Measurements from ENCODE around the gene RNF187.

- TF ChIP-seq POLR2A (IDR thresholded peaks at IDR 0.05; ENCODE audit: low read depth) (no peak), CTCF (IDR thresholded peaks at IDR 0.05) (peak in 1 of 3 experiments; percentile 17)
Measured at GRCh38 chr1:228457396-228458176, 29.6 kb upstream of the RNF187 start.

Measured in esophagus muscularis mucosa (tissue), 3 donors.